Measurements from ENCODE around the gene SCYGR5.

DNA sequence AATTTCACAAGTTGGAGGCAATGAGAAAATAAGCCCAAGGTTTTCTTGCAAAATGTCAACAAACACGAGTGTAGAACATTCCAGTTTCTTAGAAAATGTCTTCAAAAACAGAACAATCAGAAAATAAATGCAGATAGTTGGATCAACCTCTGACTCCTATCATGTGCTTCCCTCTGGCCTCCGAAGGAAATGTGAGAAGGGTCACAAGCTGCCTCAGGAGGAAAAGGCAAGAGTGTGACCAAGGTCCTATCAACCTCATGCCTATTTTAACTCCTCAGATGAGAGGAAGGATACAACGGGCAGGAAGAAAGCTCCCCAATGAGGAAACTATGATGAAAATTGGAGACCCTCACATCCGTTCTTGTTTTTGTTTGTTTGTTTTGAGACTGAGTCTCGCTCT is 7.9 kb downstream of the SCYGR5 start:
- TF ChIP-seq CTCF (conservative IDR thresholded peaks at IDR 0.05; ENCODE audit: low read depth, low read length) (no peak), EZH2 (IDR thresholded peaks at IDR 0.05; ENCODE audit: borderline replicate concordance, low read depth, low read length, poor library complexity, severe bottlenecking) (no peak)

All from A673 (cell line).